Activated naive CD4-positive, alpha-beta T cell treated with anti-CD3 and anti-CD28 coated beads, Interleukin-2, amount 50 U/mL, for 24 hours (primary cell): ENCODE data around the gene GCGR.
A peak's percentile ranks its signal among the peaks of the same experiment; 100 is the strongest.

Experiments used
- H3K27ac Mint-ChIP-seq: one replicate; pipeline ENCODE4 v1.8.0; 2021; ENCODE audit warnings: mild to moderate bottlenecking, mixed read lengths
- H3K27me3 Mint-ChIP-seq: one replicate; pipeline ENCODE4 v1.8.0; 2021; ENCODE audit warnings: mixed read lengths
- H3K36me3 Mint-ChIP-seq: one replicate; pipeline ENCODE4 v1.8.0; 2021; ENCODE audit warnings: mixed read lengths
- H3K4me1 Mint-ChIP-seq: one replicate; pipeline ENCODE4 v1.8.0; 2021; ENCODE audit warnings: mixed read lengths
- H3K4me3 Mint-ChIP-seq: one replicate; pipeline ENCODE4 v1.8.0; 2021; ENCODE audit warnings: mild to moderate bottlenecking, mixed read lengths
- H3K9me3 Mint-ChIP-seq: one replicate; pipeline ENCODE4 v1.8.0; 2021; ENCODE audit warnings: mixed read lengths

Gene GCGR

DNA sequence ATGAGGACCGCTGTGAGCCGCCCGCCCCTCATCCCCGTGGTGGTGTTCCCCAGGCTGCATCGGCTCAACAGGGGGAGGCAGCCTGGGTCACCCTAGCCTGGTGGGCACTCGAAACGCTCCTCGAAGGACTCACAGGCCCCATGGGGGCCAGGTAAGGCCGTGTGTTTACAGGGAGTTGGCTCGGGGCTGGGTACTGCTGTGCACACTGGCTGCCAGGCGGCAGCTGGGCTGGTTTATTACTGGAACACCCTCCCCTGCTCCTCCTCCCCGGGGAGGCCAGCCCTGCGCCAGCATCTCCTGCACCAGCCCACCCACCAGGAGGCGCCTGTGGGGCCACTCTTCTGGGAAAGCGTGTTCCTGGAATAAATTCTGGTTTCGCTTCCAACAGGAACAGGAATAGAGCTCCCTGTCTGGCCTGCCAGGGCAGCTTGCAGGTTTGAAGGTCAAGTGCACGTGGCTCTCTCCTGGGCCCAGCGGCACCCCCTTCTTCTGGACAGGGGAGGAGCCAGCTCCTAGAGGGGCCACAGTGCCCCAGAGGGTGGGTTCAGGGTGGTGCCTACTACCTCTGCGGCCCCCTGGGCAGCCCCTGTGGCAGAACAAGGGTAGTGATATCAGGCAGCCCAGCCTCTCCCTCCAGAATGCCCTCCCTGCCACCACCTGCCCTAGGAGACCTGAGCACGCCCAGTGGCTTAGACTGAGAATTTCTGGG lies 17.8 kb downstream of the GCGR start:
- no peaks in the 10 kb centered on the region for H3K9me3 Mint-ChIP-seq
- no peaks in the 10 kb centered on the region for H3K27me3 Mint-ChIP-seq
- H3K27ac Mint-ChIP-seq = no peak overlapping the region
- H3K36me3 Mint-ChIP-seq = no peaks in the 10 kb centered on the region
- H3K4me3 Mint-ChIP-seq = no peak overlapping the region
- peaks cover 4% of the 10 kb centered on the region for H3K4me1 Mint-ChIP-seq

DNA sequence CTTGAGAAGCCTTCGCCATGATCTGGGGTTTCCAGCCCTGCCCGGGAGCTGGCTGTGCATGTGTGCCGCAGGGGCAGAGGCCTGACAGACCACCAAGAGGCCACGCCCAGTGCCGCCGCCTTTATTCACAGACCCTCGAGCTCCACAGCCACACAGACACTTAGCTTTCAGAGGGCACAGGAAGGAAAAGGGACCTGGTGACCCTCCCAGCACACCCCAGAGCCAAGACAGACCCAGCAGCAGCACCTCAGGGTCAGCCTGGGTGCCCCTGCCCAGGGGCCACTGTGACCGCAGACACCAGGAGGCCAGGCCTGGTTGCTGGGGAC lies 18.3 kb downstream of the GCGR start:
- H3K27me3 Mint-ChIP-seq = no peaks in the 10 kb centered on the region
- peaks cover 4% of the 10 kb centered on the region for H3K4me1 Mint-ChIP-seq
- no peak overlapping the region for H3K4me3 Mint-ChIP-seq
- no peaks in the 10 kb centered on the region for H3K36me3 Mint-ChIP-seq
- no peaks in the 10 kb centered on the region for H3K9me3 Mint-ChIP-seq
- H3K27ac Mint-ChIP-seq = no peak overlapping the region

DNA sequence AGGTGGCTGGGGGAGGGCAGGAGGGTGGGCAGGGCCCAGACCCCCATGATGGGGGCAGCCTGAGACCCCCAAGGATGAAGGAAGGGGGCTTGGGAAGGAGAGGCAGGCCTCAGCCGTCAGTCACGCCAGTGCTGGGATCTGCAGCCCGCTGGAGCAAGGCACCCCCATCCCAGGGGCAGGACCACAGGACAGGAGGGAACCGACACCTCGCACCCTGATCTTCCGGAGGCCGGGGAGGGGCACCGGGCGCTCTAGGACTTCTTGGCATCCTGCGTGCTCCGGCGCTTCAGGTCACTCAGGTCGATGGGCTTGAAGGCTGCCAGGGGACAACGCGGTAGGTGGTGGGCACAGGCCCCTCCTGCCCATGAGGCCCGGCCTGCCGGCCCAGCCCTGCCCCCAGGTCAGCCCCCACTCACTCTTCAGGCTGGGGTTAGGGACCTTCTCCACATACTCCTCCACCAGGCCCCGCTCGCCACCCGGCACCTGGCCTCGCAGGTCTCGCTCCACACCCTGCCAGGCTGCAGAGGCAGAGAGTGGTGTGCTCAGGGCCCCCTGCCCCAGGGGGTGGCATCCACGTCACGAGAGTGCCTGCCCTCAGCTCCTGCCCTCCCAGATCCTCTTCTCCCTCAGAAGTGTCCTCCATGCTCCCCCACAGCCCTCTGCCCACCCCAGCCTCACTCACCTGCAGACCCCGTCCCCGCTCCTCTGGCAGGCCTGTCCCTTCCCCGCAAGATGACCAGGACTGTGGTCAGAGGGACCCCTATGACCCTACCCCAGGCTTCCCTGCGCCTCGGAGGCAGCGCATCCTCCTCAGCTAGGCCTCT lies 19.3 kb downstream of the GCGR start:
- Mint-ChIP-seq H3K27me3 (no peaks in the 10 kb centered on the region), H3K4me1 (peaks cover 7% of the 10 kb centered on the region), H3K36me3 (no peaks in the 10 kb centered on the region), H3K9me3 (no peaks in the 10 kb centered on the region), H3K4me3 (no peak overlapping the region), H3K27ac (no peak overlapping the region)

DNA sequence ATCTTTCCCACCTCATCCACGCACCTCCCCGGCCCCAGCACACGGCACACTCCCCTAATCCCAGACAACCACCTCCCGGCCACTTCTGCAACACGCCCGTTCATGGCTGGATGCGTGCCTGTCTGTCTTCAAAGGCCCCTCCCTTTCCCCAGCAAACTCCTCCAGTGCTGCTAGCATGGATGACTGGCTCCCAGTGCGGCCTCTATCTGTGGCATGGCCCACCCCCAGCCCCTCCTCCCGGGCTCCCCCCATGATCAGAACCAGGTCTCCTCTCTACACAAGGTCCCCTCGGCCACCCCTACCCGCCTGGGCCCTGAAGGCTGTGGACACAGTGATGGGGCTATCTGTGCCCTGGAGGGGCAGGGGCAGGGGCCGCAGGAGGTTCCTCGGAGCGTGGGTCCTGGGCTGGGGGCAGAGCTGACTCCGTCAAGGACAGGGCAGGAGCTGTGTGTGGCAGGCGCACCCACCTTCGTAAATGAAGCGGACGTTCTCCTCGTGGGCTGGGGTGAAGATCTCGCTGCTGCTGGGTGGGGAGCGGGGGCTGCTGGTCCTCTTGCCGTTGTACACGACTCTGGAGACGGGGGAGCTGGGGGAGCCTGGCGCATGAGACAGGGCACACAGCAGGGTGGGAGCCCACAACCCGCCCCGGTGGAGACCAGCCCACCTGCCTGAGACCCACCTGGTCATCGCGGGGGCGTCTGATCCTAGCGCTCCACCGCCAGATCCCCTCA lies 20.0 kb downstream of the GCGR start:
- H3K36me3 Mint-ChIP-seq = peaks cover 2% of the 10 kb centered on the region
- H3K9me3 Mint-ChIP-seq = no peaks in the 10 kb centered on the region
- no peak overlapping the region for H3K27ac Mint-ChIP-seq
- peaks cover 14% of the 10 kb centered on the region for H3K4me1 Mint-ChIP-seq
- H3K4me3 Mint-ChIP-seq = no peak overlapping the region
- H3K27me3 Mint-ChIP-seq = no peaks in the 10 kb centered on the region

DNA sequence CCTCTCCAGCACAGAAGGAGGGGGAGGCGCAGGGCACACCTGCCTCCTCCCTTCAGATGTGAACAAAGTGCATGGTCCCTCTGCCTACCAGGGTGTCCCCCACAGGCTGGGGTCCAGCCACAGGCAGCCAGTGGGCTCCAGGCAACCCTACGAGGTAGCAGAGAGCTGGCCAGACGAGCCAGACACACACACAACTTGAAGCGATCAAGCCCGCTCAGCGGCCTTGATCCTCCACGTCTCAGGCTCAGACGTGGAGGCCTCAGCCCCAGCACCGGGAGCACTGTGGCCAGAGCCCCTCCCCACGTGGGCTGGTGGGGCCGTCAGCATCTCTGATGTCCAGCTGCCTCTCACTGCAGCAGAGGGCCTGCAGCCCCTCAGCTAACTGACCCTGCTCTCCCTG lies 20.6 kb downstream of the GCGR start:
- H3K27ac Mint-ChIP-seq = no peak overlapping the region
- no peaks in the 10 kb centered on the region for H3K9me3 Mint-ChIP-seq
- H3K27me3 Mint-ChIP-seq = no peaks in the 10 kb centered on the region
- H3K4me3 Mint-ChIP-seq = no peak overlapping the region
- peaks cover 14% of the 10 kb centered on the region for H3K4me1 Mint-ChIP-seq
- peaks cover 2% of the 10 kb centered on the region for H3K36me3 Mint-ChIP-seq

DNA sequence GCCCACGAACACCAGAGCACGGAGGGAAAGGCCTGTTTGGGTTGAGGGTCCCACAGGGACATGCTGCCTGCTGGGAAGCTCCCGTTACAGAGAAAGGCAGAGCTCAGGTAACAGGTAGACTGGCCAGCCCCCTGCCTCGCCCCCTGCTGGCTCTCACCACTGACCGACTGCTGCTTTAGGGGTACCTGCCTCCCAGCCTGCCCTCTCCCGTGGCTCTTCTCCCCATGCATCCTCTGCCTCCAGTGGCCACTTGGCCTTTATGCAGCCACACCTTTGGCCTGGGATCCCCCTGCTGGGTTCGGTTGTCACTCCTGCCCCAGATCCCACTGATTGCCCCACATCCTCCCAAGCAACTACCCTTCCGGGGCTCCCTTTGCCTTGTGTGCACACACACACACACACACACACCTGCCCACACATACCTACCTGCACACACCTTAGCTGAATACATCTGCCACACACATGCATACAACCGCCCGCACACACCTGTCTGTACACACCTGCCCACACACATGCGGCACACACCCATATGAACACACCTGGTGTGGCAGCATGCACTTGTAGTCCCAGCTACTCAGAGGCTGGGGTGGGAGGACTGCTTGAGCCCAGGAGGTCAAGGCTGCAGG lies 22.0 kb downstream of the GCGR start:
- Mint-ChIP-seq H3K27me3 (no peaks in the 10 kb centered on the region), H3K27ac (no peak overlapping the region), H3K4me1 (peaks cover 14% of the 10 kb centered on the region)

DNA sequence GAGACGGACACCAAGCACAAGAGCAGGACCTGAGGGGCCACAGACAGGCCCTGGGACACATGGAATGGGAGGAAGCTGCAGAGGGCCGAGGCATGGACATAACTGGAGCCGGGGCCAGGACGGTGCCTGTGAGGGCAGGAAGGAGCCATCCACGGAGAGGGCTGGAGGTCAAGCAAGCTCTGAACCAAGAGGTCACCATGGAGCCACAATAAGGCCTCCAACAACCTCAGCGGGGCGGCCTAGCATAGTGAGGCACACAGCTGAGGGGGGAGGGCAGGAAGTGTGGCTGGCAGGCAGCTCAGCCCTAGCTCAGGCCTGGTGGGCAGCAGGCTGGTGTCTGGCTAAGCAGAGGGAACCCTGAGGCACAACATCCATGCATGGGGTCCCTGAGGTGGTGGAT lies 24.7 kb downstream of the GCGR start:
- no peak overlapping the region for H3K27ac Mint-ChIP-seq
- no peaks in the 10 kb centered on the region for H3K9me3 Mint-ChIP-seq
- H3K36me3 Mint-ChIP-seq = peaks cover 2% of the 10 kb centered on the region
- H3K27me3 Mint-ChIP-seq = no peaks in the 10 kb centered on the region
- no peak overlapping the region for H3K4me3 Mint-ChIP-seq
- H3K4me1 Mint-ChIP-seq = peaks cover 29% of the 10 kb centered on the region

More for the DNA sequence above, 22.0 kb downstream of the GCGR start:
- Mint-ChIP-seq H3K4me3 (no peak overlapping the region), H3K9me3 (no peaks in the 10 kb centered on the region), H3K36me3 (peaks cover 2% of the 10 kb centered on the region)

DNA sequence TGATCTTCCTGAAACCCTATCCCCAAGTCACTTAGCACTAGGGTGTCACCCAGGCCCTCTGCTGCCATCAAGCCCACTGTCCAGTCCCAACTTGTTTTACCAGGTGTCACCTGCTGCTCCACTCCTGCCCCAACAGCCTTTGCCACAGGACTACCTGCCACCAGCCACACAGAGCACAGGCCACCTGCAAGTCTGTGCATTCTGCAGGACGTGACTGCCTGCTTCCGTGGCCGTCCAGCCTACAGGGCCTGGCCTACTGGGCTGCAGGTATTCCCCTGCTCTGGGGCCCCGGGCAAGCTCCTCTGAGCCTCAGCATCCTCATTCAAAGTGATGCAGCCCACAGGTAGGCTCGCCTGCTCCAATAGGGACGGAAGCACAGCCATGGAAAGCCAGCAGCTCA lies 25.9 kb downstream of the GCGR start:
- H3K27ac Mint-ChIP-seq = no peak overlapping the region
- no peak overlapping the region for H3K4me3 Mint-ChIP-seq
- H3K27me3 Mint-ChIP-seq = no peaks in the 10 kb centered on the region
- peaks cover 2% of the 10 kb centered on the region for H3K36me3 Mint-ChIP-seq
- no peaks in the 10 kb centered on the region for H3K9me3 Mint-ChIP-seq
- H3K4me1 Mint-ChIP-seq = peaks cover 29% of the 10 kb centered on the region

DNA sequence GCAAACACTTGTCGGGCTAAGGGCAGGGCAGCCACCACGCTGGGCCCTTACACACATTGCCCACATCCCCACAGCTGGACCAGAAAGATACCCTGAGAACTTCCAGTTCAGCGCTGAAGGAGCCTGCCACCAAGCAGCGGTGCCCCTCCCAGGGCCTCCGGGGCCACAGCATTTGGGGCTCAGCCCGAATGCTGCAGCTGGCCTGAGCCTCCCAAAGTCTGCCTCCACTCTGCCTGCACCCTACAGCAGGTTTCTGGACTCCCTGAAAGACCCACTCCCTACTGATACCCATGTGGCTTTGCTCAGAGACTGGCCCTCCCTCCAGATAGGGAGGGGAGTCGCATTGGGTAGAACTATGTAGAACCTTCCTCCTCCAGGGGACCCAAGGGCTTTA lies 27.6 kb downstream of the GCGR start:
- Mint-ChIP-seq H3K4me3 (peak overlapping the region; percentile 96), H3K9me3 (no peaks in the 10 kb centered on the region), H3K27ac (peak overlapping the region; percentile 97), H3K27me3 (no peaks in the 10 kb centered on the region), H3K36me3 (peaks cover 2% of the 10 kb centered on the region), H3K4me1 (peaks cover 24% of the 10 kb centered on the region)

DNA sequence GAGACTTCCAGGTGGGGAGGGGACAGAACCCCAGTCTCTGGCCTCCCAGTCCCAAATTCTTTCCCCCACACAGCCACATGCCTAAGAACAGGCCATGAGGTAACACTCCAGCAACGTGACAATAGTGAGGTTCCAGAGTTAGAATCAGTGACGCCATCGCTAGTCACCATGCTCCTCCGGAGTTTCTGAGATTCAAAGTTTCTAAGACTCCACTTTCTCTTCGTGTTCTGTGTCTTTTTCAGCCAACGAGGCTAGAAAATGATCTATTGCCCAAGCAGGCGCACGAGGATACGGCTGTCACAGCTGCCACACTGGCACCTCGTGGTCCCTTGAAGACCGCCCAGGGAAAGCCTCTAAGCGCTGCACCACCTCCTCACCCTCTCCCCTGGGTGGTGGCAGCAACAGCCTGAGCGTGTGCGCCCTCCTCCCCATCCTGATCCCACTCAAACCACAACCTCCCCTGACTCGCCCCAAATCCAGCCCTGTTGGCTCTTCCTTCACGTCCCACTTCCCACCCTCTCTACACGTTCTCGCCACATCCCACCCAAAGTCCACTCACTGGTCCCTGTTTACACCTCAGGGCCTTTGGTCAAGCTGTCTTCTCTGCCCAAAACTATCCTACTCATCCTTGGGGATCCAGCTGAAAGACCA lies 28.1 kb downstream of the GCGR start:
- H3K27ac Mint-ChIP-seq = peak overlapping the region; percentile 97
- H3K36me3 Mint-ChIP-seq = peaks cover 2% of the 10 kb centered on the region
- no peaks in the 10 kb centered on the region for H3K9me3 Mint-ChIP-seq
- H3K4me3 Mint-ChIP-seq = peak overlapping the region; percentile 96
- peaks cover 24% of the 10 kb centered on the region for H3K4me1 Mint-ChIP-seq
- no peaks in the 10 kb centered on the region for H3K27me3 Mint-ChIP-seq

DNA sequence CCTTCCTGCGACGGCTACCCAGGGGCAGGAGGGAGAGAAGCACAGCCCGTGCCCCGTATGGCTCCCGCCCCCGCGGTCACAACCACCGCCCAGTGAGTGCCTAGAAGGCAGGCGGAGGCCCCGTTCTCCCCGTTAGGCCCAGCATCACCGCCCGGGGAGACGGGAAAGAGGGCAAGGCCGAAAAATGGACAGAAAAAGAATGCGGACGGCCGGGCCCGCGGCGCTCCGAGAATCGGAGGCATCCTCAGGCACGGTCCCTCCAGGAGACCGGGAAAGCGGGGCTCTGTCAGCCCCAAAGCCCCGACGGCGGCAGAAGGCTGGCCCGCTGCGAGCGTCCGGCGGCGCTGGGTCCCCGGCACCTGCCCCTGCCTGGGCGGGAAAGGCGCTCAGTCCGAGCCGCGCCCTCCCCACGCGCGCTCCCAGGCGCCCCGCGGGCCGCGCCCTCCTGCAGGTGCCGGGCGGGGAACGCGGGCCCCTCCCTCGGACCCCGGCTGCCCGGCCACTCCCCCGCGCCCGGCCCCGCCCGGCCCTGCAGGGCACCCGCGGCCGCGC lies 28.7 kb downstream of the GCGR start:
- Mint-ChIP-seq H3K36me3 (peaks cover 2% of the 10 kb centered on the region), H3K4me1 (peaks cover 24% of the 10 kb centered on the region), H3K9me3 (no peaks in the 10 kb centered on the region), H3K27me3 (no peaks in the 10 kb centered on the region), H3K27ac (peak overlapping the region; percentile 97), H3K4me3 (peak overlapping the region; percentile 96)

DNA sequence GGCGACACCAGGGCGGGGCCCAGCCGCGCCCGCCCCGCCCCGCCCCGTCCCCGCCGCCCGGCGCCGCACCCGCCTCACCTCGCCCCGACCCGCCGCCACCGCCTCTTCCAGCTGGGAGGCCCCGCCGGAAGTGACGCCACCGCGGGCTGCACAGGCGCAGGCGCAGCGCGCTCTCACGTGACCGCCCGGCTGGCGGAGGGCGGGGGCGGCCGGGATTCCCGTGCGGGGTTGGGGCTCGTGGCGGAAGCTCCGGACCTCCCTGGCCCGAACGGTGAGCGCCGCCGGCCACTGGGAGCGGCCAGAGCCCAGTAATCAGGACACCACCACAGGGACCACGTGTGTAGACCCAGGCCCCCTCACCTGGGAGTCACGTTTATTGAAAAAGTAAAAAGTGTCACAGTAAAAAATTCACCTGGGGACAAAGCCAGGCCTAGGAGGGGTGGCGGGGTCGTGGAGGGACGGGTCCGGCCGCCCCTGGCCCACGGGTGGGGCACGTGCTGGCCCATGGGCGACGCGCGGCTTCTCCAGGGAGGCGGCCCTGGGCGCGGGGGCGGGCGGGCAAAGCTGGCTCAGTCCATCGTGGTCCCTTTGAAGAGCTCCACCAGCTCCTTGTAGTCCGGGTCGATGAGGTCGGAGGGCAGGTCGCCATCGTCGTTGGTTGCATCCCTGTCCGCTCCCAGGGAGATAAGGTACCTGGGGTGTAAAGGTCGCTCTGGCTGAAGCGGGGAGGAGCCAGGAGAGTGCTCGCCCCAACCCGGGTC lies 29.4 kb downstream of the GCGR start, which contains the start of gene MCRIP1:
Gene MCRIP1 (minus strand): TSS at position 132 of the 761 bp plus-strand sequence. CDS start 8,785 bp downstream, outside the sequence.
- peaks cover 20% of the 10 kb centered on the region for H3K4me1 Mint-ChIP-seq
- no peaks in the 10 kb centered on the region for H3K9me3 Mint-ChIP-seq
- peak within 1 kb of the TSS; percentile 97 for H3K27ac Mint-ChIP-seq
- H3K36me3 Mint-ChIP-seq = peaks cover 2% of the 10 kb centered on the region
- peak within 1 kb of the TSS; percentile 96 for H3K4me3 Mint-ChIP-seq
- H3K27me3 Mint-ChIP-seq = no peaks in the 10 kb centered on the region

DNA sequence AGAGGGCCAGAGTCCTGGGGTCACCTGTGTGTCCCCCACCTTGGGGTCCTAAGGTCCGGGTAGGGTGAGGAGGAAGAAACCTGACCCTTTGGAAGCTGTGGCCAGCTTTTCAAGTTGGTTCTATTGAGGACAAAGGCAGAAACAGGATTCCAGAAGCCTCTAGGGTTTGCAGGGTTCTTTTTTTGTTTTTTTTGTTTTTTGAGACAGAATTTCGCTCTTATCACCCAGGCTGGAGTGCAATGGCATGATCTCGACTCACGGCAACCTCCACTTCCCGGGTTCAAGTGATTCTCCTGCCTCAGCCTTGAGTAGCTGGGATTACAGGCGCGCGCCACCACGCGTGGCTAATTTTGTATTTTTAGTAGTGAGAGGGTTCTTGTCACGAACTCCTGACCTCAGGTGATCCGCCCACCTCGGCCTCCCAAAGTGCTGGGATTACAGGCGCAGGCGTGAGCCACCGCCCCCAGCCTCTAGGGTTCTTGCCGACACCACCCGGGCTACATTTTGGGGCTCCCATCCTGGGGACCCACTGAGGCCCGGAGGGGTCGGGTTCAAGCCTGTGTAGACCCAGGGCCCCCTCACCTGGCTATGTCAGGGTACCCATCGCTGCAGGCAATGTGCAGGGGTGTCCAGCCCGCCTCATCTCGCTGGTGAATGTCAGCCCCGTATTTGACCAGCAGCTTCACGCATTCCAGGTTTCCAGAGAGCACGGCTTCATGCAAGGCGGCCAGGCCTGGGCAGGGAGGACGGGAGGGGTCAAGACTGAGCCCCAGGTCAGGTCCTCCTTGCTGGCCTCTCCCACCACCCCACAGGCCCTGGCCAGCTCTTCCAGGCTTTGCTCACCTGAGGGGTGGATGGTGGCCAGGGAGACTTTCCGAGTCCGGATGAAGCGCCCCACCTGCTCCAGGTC lies 30.2 kb downstream of the GCGR start:
- Mint-ChIP-seq H3K27me3 (no peaks in the 10 kb centered on the region), H3K27ac (peak overlapping the region; percentile 83), H3K4me1 (peaks cover 14% of the 10 kb centered on the region), H3K9me3 (no peaks in the 10 kb centered on the region), H3K36me3 (no peaks in the 10 kb centered on the region), H3K4me3 (peak overlapping the region; percentile 84)
